Epithelial cell of esophagus (primary cell): ENCODE data around the gene ABCC5.

ENCODE experiments used
- DNase-seq: peaks from one replicate; pipeline ENCODE4 v3.0.0; 2010; ENCODE audit warnings: low read depth
- H3K4me3 ChIP-seq: 2 replicates; pipeline ENCODE4 v1.5.1; 2011; ENCODE audit warnings: mild to moderate bottlenecking, low read length, control low read depth
- TF ChIP-seq, protein P1 (sequence below): IDR thresholded peaks from 2 replicates; pipeline ENCODE4 v1.5.1; 2011; ENCODE audit warnings: low read depth, mild to moderate bottlenecking, low read length, control low read depth, inconsistent platforms; ENCODE audit not compliant: insufficient read depth; ENCODE audit errors: missing control alignments

The ABCC5 gene

DNA sequence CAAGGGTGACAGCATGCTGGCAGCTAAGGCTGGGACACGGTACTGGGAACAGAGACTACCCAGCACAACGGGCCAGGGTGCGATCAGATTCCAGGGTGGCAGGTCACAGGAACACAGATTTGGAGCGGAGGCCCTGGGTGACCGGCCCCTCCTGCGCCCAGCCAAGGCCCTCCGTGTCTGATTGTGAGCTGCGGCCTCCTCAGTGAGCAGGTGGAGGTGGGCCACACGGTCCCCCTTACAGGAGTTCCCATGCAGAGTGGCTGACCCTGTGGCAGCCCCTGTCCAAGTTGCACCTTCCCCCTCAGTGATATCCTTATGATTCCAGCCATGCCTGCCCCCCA, 104.1 kb downstream of the ABCC5 start:
- TF ChIP-seq, protein P1, sequence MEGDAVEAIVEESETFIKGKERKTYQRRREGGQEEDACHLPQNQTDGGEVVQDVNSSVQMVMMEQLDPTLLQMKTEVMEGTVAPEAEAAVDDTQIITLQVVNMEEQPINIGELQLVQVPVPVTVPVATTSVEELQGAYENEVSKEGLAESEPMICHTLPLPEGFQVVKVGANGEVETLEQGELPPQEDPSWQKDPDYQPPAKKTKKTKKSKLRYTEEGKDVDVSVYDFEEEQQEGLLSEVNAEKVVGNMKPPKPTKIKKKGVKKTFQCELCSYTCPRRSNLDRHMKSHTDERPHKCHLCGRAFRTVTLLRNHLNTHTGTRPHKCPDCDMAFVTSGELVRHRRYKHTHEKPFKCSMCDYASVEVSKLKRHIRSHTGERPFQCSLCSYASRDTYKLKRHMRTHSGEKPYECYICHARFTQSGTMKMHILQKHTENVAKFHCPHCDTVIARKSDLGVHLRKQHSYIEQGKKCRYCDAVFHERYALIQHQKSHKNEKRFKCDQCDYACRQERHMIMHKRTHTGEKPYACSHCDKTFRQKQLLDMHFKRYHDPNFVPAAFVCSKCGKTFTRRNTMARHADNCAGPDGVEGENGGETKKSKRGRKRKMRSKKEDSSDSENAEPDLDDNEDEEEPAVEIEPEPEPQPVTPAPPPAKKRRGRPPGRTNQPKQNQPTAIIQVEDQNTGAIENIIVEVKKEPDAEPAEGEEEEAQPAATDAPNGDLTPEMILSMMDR: no peak
- no peak overlapping the region for H3K4me3 ChIP-seq
- no peak for DNase-seq

DNA sequence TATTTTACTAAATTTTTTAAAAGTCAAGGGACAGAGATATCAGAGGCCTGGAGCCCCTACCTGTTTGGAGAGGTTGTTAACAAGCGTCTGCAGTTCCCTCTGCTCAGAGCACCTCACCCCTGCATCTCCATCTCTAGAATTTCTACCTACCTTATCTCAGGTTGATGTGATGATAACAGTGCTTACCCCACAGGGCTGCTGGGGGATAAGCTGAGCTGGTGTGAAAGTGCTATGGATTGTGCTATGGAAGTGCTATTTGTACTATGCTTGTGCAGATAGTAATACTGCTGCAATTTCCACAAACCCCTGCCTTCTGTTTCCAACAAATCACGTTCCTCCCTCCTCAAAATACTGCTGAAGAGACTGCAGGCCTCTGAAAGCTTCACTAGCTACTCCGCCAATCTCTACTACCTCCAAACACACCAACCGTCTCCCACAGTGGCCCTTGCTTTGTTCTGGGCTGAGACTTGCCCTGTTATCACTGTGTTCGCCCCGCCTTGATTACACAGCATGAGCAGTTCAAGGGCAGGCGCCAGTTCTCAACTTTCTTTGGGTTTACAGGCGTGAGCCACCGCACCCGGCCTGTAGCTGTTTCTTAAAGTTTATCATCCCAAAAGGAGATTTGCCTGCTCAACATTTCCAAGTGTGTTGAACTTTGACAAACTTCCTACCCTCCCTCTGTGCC, 104.6 kb downstream of the ABCC5 start:
- H3K4me3 ChIP-seq: no peak overlapping the region
- TF ChIP-seq, protein P1: no peak
- DNase-seq: peak; percentile 62

DNA sequence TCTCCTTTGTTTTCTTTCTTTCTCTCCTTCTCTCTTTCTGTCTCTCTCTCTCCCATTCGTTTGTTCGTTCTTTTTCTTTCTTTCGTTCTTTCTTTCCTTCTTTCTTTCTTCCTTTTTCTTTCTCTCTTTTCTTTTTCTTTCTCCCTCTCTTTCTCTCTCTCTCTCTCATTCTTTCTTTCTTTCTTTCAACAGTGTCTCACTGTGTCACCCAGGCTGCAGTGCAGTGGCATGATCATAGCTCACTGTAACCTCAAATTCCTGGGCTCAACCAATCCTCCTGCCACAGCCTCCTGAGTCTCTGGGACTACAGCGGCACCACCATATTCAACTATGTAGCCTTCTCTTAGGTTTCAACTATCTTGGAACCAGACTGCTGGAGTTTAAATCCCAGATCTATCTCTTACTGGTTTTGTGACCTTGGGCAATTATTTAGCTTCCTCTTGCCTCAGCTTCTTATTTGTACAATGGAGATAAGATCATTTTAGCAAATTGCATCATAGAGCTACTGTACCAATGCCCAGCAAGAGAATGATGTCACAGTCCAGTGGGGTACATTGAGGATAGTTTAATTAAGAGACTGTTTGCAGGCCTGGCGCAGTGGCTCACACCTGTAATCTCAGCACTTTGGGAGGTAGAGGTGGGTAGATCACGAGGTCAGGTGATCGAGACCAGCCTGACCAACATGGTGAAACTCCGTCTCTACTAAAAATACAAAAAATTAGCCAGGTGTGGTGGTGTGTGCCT, 105.7 kb downstream of the ABCC5 start:
- DNase-seq: no peak
- H3K4me3 ChIP-seq: no peak overlapping the region
- TF ChIP-seq, protein P1: no peak

DNA sequence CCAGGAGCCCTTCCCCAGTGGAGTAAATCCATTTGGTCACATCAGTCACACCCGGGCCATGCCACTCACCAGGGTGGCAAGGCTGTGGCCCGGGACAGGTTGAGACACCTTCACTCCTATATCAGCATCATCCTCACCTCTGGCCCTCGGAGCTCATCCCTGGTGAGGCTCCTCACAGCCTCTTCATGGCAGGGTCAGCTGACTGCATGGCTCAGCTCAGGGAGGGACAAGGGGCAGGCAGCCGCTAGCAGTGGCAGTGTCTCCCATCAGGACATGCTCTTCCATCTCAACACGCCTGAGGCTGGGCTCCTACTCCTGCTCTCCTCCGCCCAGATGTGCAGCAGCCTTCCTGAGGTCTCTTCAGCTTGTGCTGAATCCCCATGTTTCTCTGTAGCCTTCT, 106.6 kb downstream of the ABCC5 start:
- TF ChIP-seq, protein P1: no peak
- no peak overlapping the region for H3K4me3 ChIP-seq
- DNase-seq: no peak

DNA sequence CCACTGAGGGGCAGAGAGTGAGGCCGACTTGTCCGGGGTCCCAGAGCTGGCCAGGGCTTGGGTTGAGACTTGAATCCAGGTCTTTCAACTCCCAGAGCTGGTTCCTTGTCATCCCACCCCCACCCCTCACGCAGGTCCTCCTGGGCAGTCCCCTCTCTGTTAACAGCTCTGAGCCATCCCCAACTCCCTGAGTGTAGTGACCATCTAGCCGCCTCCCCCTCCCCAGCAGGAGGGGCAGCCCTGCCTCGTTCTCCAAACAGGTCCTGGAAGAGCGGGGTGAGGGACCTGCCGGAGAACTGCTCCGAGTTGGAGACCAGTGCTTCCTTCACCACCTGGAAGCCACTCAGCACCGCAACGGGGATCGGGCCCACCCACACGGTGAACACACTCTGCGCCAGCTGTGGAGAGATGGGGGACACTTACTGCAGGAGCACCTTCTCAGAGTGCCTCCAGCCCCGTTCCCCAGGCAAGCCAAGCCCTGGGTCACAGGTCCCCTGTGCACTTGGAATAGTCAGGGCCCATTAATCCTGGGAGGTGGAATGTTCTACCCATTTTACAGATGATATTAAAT, 108.6 kb downstream of the ABCC5 start:
- TF ChIP-seq, protein P1: no peak
- H3K4me3 ChIP-seq: no peak overlapping the region
- DNase-seq: no peak

DNA sequence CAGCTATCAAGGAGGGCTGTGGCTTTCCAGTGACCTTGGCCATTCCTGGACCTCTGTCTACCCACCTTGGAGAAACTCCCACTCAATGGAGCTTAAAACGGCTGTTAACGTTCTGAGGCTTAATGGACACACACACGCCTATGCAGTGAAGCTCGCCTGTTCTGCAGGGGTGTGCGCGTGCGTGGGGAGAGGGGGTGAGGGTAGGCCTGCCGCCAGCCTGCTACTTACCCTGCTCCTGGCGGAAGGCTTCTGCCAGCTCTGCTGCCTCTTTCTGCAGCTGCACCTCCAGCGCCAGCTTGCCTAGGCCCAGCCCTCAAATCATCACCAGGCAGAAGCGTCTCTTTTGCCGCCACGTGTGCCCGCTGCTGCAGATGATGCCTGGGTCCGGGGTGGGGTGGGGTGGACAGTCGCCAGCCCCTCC, 109.8 kb downstream of the ABCC5 start:
- no peak for DNase-seq
- TF ChIP-seq, protein P1: no peak
- H3K4me3 ChIP-seq: no peak overlapping the region
